ENCODE results near the gene TUBB6.

TUBB6 gene

GRCh38 chr18:12276736-12277554 lies 31.1 kb upstream of the TUBB6 start:
- TF ChIP-seq CTCF (IDR thresholded peaks at IDR 0.05; ENCODE audit: insufficient read depth, low read depth, low read length, missing control alignments): no peak
- H3K4me3 ChIP-seq (ENCODE audit: low read length): no peak overlapping the region
- no peak for DNase-seq (ENCODE audit: low read depth)

- peak; percentile 36 for DNase-seq (ENCODE audit: low read depth)
- H3K4me3 ChIP-seq (ENCODE audit: low read length): no peak overlapping the region
- peak; percentile 27 for TF ChIP-seq CTCF (IDR thresholded peaks at IDR 0.05; ENCODE audit: insufficient read depth, low read depth, low read length, missing control alignments)
Measured at GRCh38 chr18:12278215-12278671, 29.8 kb upstream of the TUBB6 start.

GRCh38 chr18:12278741-12279682 lies 29.0 kb upstream of the TUBB6 start:
- TF ChIP-seq CTCF (IDR thresholded peaks at IDR 0.05; ENCODE audit: insufficient read depth, low read depth, low read length, missing control alignments): no peak
- peak; percentile 80 for DNase-seq (ENCODE audit: low read depth)
- no peak overlapping the region for H3K4me3 ChIP-seq (ENCODE audit: low read length)

- TF ChIP-seq CTCF (IDR thresholded peaks at IDR 0.05; ENCODE audit: insufficient read depth, low read depth, low read length, missing control alignments): no peak
- H3K4me3 ChIP-seq (ENCODE audit: low read length): no peak overlapping the region
- DNase-seq (ENCODE audit: low read depth): no peak
Measured at GRCh38 chr18:12279781-12280531, 28.1 kb upstream of the TUBB6 start.

- DNase-seq (ENCODE audit: low read depth): no peak
- TF ChIP-seq CTCF (IDR thresholded peaks at IDR 0.05; ENCODE audit: insufficient read depth, low read depth, low read length, missing control alignments): no peak
- H3K4me3 ChIP-seq (ENCODE audit: low read length): no peak overlapping the region
Measured at GRCh38 chr18:12281861-12282260, 26.2 kb upstream of the TUBB6 start.

GRCh38 chr18:12282442-12283039 lies 25.5 kb upstream of the TUBB6 start:
- DNase-seq (ENCODE audit: low read depth): peak; percentile 94
- no peak overlapping the region for H3K4me3 ChIP-seq (ENCODE audit: low read length)
- TF ChIP-seq CTCF (IDR thresholded peaks at IDR 0.05; ENCODE audit: insufficient read depth, low read depth, low read length, missing control alignments): no peak
